HepG2 (cell line): ENCODE results near the gene FBXO4. TPM values are rescaled to one million over a fixed set of nuclear protein-coding genes. Genes with fewer than 3 reads are reported as not detected.

Experiments
- CCDC6 ChIP-seq: sonication (generic); formaldehyde crosslinking; IDR thresholded peaks from 2 replicates; pipeline ENCODE4 v1.8.1; 2022; ENCODE audit warnings: mild to moderate bottlenecking, missing genetic modification reagents, moderate library complexity
- CREB1 ChIP-seq, 2 experiments: fragments of 450-650 bp in 1 of 2; IDR thresholded peaks; 2 replicates each; pipeline ENCODE4 v1.6.1; 2016 to 2017; ENCODE audit warnings: control low read depth in 1 of 2, mild to moderate bottlenecking in 1 of 2, missing compliant biosample characterization in 1 of 2, missing genetic modification characterization in 1 of 2
- HNRNPL ChIP-seq: fragments of 200-400 bp; formaldehyde crosslinking; IDR thresholded peaks from 2 replicates; pipeline ENCODE4 v1.6.1; 2017; ENCODE audit warnings: mild to moderate bottlenecking, low read depth, low read length
- LCORL ChIP-seq, 2 experiments: fragments of 450-650 bp in 1 of 2; sonication (generic) in 1 of 2; formaldehyde crosslinking in 1 of 2; IDR thresholded peaks; 2 replicates each; pipeline versions ENCODE4 v1.5.0 to v1.6.1; 2017 to 2020; ENCODE audit warnings: antibody characterized with exemption in 1 of 2, missing genetic modification reagents in 1 of 2
- PAWR ChIP-seq: sonication (generic); formaldehyde crosslinking; IDR thresholded peaks from 2 replicates; pipeline ENCODE4 v1.4.0; 2020; ENCODE audit warnings: missing genetic modification reagents, mild to moderate bottlenecking, borderline replicate concordance
- RFXAP ChIP-seq: sonication (generic); formaldehyde crosslinking; IDR thresholded peaks from 2 replicates; pipeline ENCODE4 v1.4.0; 2020; ENCODE audit warnings: missing genetic modification reagents, borderline replicate concordance
- TCF7L2 ChIP-seq: IDR thresholded peaks from 2 replicates; pipeline ENCODE4 v1.6.1; 2011; ENCODE audit warnings: mild to moderate bottlenecking, low read depth, low read length, moderate library complexity
- ZIK1 ChIP-seq: sonication (generic); formaldehyde crosslinking; IDR thresholded peaks from 2 replicates; pipeline ENCODE4 v1.5.0; 2020; ENCODE audit warnings: mild to moderate bottlenecking, low read depth, missing genetic modification reagents, borderline replicate concordance
- ZNF124 ChIP-seq: sonication (generic); formaldehyde crosslinking; IDR thresholded peaks from 2 replicates; pipeline ENCODE4 v1.4.0; 2020; ENCODE audit warnings: missing genetic modification reagents
- ZNF292 ChIP-seq: sonication (generic); formaldehyde crosslinking; IDR thresholded peaks from 2 replicates; pipeline ENCODE4 v1.8.1; 2022; ENCODE audit warnings: mild to moderate bottlenecking, low read depth, missing genetic modification reagents, borderline replicate concordance
- ZNF343 ChIP-seq: sonication (generic); formaldehyde crosslinking; IDR thresholded peaks from 2 replicates; pipeline ENCODE4 v1.4.0; 2020; ENCODE audit warnings: mild to moderate bottlenecking, missing genetic modification reagents
- ZNF451 ChIP-seq: sonication (generic); formaldehyde crosslinking; IDR thresholded peaks from 2 replicates; pipeline ENCODE4 v1.5.0; 2020; ENCODE audit warnings: mild to moderate bottlenecking, missing genetic modification reagents
- ZNF607 ChIP-seq: sonication (generic); formaldehyde crosslinking; IDR thresholded peaks from 2 replicates; pipeline ENCODE4 v1.5.1; 2020; ENCODE audit warnings: missing genetic modification reagents, mild to moderate bottlenecking, borderline replicate concordance
- ZNF746 ChIP-seq: sonication (generic); formaldehyde crosslinking; IDR thresholded peaks from 2 replicates; pipeline ENCODE4 v1.8.0; 2022; ENCODE audit warnings: mild to moderate bottlenecking, missing genetic modification reagents
- polyA plus RNA-seq, 8 experiments: library from polyadenylated mRNA; depleted of rRNA in 3 of 8; stranded (reverse) in 7 of 8; unstranded in 1 of 8; fragments of >200 nt; fragmentation: Illumina TruSeq in 4 of 8; extraction: Trizol in 4 of 8; gene quantifications; 2 replicates each; pipeline versions ENCODE4 v1.2.1 to v1.2.3, GENCODE V29; 2011 to 2016; ENCODE audit warnings: low read depth in 4 of 8, missing spikeins in 1 of 8, mixed read lengths in 1 of 8; ENCODE audit not compliant: insufficient read depth in 1 of 8
- total RNA-seq, 5 experiments: library from RNA; depleted of rRNA; stranded (reverse); fragments of >200 nt; fragmentation: Illumina TruSeq; extraction: Trizol; gene quantifications; 2 replicates each; pipeline ENCODE4 v1.2.3, GENCODE V29; 2016; ENCODE audit warnings: low read depth in 1 of 5
- TF ChIP-seq, protein P1 (sequence below): sonication (generic); formaldehyde crosslinking; IDR thresholded peaks from 2 replicates; pipeline ENCODE4 v1.5.1; 2020; ENCODE audit warnings: missing genetic modification reagents, mild to moderate bottlenecking, borderline replicate concordance
- TF ChIP-seq, protein P2 (sequence below): sonication (generic); formaldehyde crosslinking; IDR thresholded peaks from 2 replicates; pipeline ENCODE4 v1.4.0; 2020; ENCODE audit warnings: low read depth, missing genetic modification reagents
- TF ChIP-seq, protein P3 (sequence below), 2 experiments: fragments of 450-650 bp in 1 of 2; sonication (generic) in 1 of 2; formaldehyde crosslinking; IDR thresholded peaks; 2 replicates each; pipeline versions ENCODE4 v1.5.0 to v1.8.0; 2020 to 2022; ENCODE audit warnings: mild to moderate bottlenecking in 1 of 2, missing genetic modification reagents in 1 of 2
- TF ChIP-seq, protein P4 (sequence below): sonication (generic); formaldehyde crosslinking; IDR thresholded peaks from 2 replicates; pipeline ENCODE4; 2020; ENCODE audit warnings: missing genetic modification reagents, mild to moderate bottlenecking, borderline replicate concordance

Gene FBXO4
- total and polyA plus RNA-seq, 2 of the 13 experiments (the other 11 are each of a cell fraction or from before 2014, with no cell fraction given): 5.2 to 16.4 TPM

DNA sequence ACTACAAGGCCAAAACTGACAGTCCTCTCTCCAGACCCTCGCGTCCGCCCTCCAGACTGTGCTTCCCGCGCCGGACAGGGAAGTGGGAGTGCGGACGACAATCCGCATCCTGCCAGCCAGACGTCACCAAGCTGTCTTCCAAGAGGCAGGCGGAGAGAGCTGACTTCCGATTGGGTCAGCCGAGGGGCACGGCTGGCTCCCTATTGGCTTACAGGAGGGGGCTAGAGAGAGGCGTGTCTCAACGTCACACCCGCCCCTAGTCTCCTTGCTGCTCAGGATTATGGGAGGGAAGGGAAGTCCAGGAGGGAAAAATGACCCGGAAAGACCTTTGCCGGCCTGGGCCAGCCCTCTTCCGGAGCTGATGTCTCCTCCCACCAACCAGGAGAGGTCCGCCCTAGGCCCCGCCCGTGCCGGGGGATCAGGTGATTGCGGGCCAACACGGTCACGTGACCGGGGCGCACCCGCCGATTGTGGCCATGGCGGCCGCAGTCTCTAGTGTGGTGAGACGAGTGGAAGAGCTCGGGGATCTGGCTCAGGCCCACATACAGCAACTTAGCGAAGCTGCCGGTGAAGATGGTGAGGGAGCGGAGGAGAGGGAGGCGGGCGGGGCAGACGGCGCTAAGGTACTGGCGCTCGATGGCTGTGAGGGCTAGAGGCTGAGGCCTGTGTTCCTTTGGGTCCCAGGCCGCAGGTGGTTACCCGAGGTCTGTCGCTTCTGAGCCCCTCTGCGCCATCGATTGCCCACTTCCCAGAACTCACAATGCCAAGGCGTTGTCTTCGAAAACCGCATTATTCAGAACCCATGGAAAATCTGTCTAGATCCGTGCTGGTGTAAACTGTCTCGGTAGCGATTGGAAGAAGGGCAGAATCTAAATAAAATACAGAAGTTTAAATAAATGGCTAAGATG lies 20.9 kb upstream of the FBXO4 start, which contains the start of gene RIMOC1 (continued):
- TF ChIP-seq ZIK1 (CRISPR knock-in tag) (peak; percentile 92; the same call in 1 of the 2 replicates), ZNF607 (CRISPR knock-in tag) (no peak; the same call in 1 of the 2 replicates), ZNF451 (no peak; the same call in 1 of the 2 replicates), LCORL (IDR thresholded peaks at IDR 0.05) (peak; percentile 69; the same call in 1 of the 2 replicates), LCORL (CRISPR knock-in tag; IDR thresholded peaks at IDR 0.05) (no peak; the same call in 1 of the 2 replicates), ZNF343 (peak; percentile 81; the same call in 1 of the 2 replicates), CREB1 (IDR thresholded peaks at IDR 0.05) (peak; percentile 93), CREB1 (CRISPR knock-in tag; IDR thresholded peaks at IDR 0.05) (peak; percentile 97), TCF7L2 (no peak), RFXAP (CRISPR knock-in tag) (peak; percentile 32; the same call in 1 of the 2 replicates), ZNF746 (peak; percentile 65; the same call in 1 of the 2 replicates), HNRNPL (no peak), ZNF124 (CRISPR knock-in tag) (no peak), PAWR (no peak), CCDC6 (peak; percentile 76), ZNF292 (peak; percentile 32; the same call in 1 of the 2 replicates)
- TF ChIP-seq, protein P1, sequence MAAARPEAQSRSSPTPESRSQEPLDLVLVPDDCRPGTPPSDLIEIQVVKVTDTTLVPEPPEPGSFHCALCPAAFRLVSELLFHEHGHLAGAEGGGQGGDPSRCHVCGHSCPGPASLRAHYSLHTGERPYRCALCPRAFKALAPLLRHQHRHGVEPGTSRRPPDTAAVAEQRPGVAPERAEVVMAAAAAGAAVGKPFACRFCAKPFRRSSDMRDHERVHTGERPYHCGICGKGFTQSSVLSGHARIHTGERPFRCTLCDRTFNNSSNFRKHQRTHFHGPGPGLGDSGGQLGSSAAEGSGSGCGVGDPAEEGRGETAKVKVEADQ (CRISPR knock-in tag): peak; percentile 61; the same call in 1 of the 2 replicates
- TF ChIP-seq, protein P2, sequence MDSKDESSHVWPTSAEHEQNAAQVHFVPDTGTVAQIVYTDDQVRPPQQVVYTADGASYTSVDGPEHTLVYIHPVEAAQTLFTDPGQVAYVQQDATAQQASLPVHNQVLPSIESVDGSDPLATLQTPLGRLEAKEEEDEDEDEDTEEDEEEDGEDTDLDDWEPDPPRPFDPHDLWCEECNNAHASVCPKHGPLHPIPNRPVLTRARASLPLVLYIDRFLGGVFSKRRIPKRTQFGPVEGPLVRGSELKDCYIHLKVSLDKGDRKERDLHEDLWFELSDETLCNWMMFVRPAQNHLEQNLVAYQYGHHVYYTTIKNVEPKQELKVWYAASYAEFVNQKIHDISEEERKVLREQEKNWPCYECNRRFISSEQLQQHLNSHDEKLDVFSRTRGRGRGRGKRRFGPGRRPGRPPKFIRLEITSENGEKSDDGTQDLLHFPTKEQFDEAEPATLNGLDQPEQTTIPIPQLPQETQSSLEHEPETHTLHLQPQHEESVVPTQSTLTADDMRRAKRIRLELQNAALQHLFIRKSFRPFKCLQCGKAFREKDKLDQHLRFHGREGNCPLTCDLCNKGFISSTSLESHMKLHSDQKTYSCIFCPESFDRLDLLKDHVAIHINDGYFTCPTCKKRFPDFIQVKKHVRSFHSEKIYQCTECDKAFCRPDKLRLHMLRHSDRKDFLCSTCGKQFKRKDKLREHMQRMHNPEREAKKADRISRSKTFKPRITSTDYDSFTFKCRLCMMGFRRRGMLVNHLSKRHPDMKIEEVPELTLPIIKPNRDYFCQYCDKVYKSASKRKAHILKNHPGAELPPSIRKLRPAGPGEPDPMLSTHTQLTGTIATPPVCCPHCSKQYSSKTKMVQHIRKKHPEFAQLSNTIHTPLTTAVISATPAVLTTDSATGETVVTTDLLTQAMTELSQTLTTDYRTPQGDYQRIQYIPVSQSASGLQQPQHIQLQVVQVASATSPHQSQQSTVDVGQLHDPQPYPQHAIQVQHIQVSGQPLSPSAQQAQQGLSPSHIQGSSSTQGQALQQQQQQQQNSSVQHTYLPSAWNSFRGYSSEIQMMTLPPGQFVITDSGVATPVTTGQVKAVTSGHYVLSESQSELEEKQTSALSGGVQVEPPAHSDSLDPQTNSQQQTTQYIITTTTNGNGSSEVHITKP (CRISPR knock-in tag): no peak; the same call in 1 of the 2 replicates
- TF ChIP-seq, protein P3, sequence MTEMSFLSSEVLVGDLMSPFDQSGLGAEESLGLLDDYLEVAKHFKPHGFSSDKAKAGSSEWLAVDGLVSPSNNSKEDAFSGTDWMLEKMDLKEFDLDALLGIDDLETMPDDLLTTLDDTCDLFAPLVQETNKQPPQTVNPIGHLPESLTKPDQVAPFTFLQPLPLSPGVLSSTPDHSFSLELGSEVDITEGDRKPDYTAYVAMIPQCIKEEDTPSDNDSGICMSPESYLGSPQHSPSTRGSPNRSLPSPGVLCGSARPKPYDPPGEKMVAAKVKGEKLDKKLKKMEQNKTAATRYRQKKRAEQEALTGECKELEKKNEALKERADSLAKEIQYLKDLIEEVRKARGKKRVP (CRISPR knock-in tag; IDR thresholded peaks at IDR 0.05): no peak; a peak in 1 of 4 replicates
- TF ChIP-seq, protein P4, sequence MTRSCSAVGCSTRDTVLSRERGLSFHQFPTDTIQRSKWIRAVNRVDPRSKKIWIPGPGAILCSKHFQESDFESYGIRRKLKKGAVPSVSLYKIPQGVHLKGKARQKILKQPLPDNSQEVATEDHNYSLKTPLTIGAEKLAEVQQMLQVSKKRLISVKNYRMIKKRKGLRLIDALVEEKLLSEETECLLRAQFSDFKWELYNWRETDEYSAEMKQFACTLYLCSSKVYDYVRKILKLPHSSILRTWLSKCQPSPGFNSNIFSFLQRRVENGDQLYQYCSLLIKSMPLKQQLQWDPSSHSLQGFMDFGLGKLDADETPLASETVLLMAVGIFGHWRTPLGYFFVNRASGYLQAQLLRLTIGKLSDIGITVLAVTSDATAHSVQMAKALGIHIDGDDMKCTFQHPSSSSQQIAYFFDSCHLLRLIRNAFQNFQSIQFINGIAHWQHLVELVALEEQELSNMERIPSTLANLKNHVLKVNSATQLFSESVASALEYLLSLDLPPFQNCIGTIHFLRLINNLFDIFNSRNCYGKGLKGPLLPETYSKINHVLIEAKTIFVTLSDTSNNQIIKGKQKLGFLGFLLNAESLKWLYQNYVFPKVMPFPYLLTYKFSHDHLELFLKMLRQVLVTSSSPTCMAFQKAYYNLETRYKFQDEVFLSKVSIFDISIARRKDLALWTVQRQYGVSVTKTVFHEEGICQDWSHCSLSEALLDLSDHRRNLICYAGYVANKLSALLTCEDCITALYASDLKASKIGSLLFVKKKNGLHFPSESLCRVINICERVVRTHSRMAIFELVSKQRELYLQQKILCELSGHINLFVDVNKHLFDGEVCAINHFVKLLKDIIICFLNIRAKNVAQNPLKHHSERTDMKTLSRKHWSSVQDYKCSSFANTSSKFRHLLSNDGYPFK (CRISPR knock-in tag): peak; percentile 90
